GM12878 (cell line): ENCODE results near the gene DYNLT5. TPM values are rescaled to one million over a fixed set of nuclear protein-coding genes. Genes with fewer than 3 reads are reported as not detected.

Experiments used
- ATAC-seq: fragments of 200-7000 bp; cut with Tn5 transposase; 3 replicates; pipeline ENCODE4 v1.9.1; 2020; ENCODE audit warnings: mild to moderate bottlenecking, moderate library complexity
- BruUV-seq: library from RNA; stranded (reverse); fragments of 400-500 nt; replicated peaks from 2 replicates; lab custom pipeline; 2021; lab: Mats Ljungman, UMichigan
- CTCF ChIA-PET: fragments of 300-600 bp; sonication (Branson Sonifier 250); formaldehyde crosslinking; extraction: SDS; loops from one replicate; lab custom pipeline; 2021; ENCODE audit warnings: inconsistent platforms; lab: Yijun Ruan, JAX
- POLR2A ChIA-PET: fragments of 350-600 bp; formaldehyde crosslinking; extraction: SDS; loops from one replicate; lab custom pipeline; 2021; ENCODE audit warnings: inconsistent platforms; lab: Charles Lee
- RAD21 ChIA-PET: fragments of 300-600 bp; sonication (Branson Sonifier 250); formaldehyde crosslinking; loops from one replicate; lab custom pipeline; 2023; ENCODE audit warnings: antibody characterized with exemption; ENCODE audit not compliant: unreplicated experiment; lab: Charles Lee
- SMC1A ChIA-PET: fragments of 300-600 bp; sonication (Branson Sonifier 250); formaldehyde crosslinking; loops from one replicate; lab custom pipeline; 2023; ENCODE audit not compliant: unreplicated experiment, uncharacterized antibody; lab: Charles Lee
- DNase-seq: peaks from one replicate; pipeline ENCODE4 v3.0.0-alpha.2; 2011; ENCODE audit warnings: low read depth, low spot score
- FAIRE-seq: peaks from 3 replicates; lab custom pipeline; 2011; peaks lifted over from hg19 to GRCh38; lab: Jason Lieb, UNC
- H2AFZ ChIP-seq: 2 replicates; pipeline ENCODE4 v1.6.0; 2011; ENCODE audit warnings: low read depth, low read length, control low read depth; ENCODE audit not compliant: control insufficient read depth
- H3K27ac ChIP-seq: 2 replicates; pipeline ENCODE4 v1.5.1; 2011; ENCODE audit warnings: control low read depth; ENCODE audit not compliant: control insufficient read depth, insufficient read depth
- H3K27me3 ChIP-seq, 2 experiments: replicated peaks in 1 of 2; 2 replicates each; pipeline versions ENCODE4 v1.6.0 to v1.6.1; 2011; ENCODE audit warnings: low read length in 1 of 2; ENCODE audit not compliant: control insufficient read depth in 2 of 2, insufficient read depth in 2 of 2
- H3K36me3 ChIP-seq, 2 experiments: 2 replicates each; pipeline ENCODE4 v1.5.1; 2011; ENCODE audit warnings: low read length in 1 of 2; ENCODE audit not compliant: control insufficient read depth in 2 of 2, insufficient read depth in 2 of 2
- H3K4me1 ChIP-seq: 2 replicates; pipeline ENCODE4 v1.6.1; 2011; ENCODE audit warnings: mild to moderate bottlenecking, low read length, moderate library complexity, mixed read lengths; ENCODE audit not compliant: control insufficient read depth, insufficient read depth
- H3K4me2 ChIP-seq: 2 replicates; pipeline ENCODE4 v1.6.0; 2011; ENCODE audit warnings: control low read depth; ENCODE audit not compliant: control insufficient read depth, insufficient read depth
- H3K4me3 ChIP-seq: fragments of 200-600 bp; sonication (generic); 2 replicates; pipeline ENCODE4 v1.5.1; 2016
- H3K79me2 ChIP-seq: 2 replicates; pipeline ENCODE4 v1.6.0; 2011; ENCODE audit warnings: low read length; ENCODE audit not compliant: control insufficient read depth, insufficient read depth
- H3K9ac ChIP-seq: 2 replicates; pipeline ENCODE4 v1.8.0; 2011; ENCODE audit warnings: low read length, control low read depth, mixed read lengths; ENCODE audit not compliant: control insufficient read depth, insufficient read depth
- H3K9me3 ChIP-seq: replicated peaks from 3 replicates; pipeline ENCODE4 v1.5.1; 2011; ENCODE audit warnings: mild to moderate bottlenecking, low read length; ENCODE audit not compliant: control insufficient read depth, insufficient read depth
- H4K20me1 ChIP-seq: 2 replicates; pipeline ENCODE4 v1.6.0; 2011; ENCODE audit not compliant: control insufficient read depth, insufficient read depth
- CREB1 ChIP-seq: IDR thresholded peaks from 2 replicates; pipeline ENCODE4 v1.6.1; 2012; ENCODE audit warnings: low read depth, mild to moderate bottlenecking, inconsistent platforms
- DPF2 ChIP-seq: fragments of 450-650 bp; IDR thresholded peaks from 2 replicates; pipeline ENCODE4 v1.6.1; 2017; ENCODE audit warnings: mild to moderate bottlenecking
- EED ChIP-seq: sonication (generic); IDR thresholded peaks from 2 replicates; pipeline ENCODE4 v1.6.1; 2016; ENCODE audit warnings: antibody characterized with exemption, low read depth
- FOS ChIP-seq: IDR thresholded peaks from 3 replicates; pipeline ENCODE4 v1.6.1; 2011; ENCODE audit warnings: borderline replicate concordance; ENCODE audit not compliant: insufficient read length; ENCODE audit errors: extremely low read depth
- GABPA ChIP-seq: IDR thresholded peaks from 2 replicates; pipeline ENCODE4 v1.6.1; 2014; ENCODE audit warnings: antibody characterized with exemption, low read depth, mild to moderate bottlenecking, inconsistent platforms
- JUND ChIP-seq: IDR thresholded peaks from 2 replicates; pipeline ENCODE4 v1.6.1; 2012; ENCODE audit warnings: low read depth, mild to moderate bottlenecking, low read length, improper control_type of control experiment, moderate library complexity
- MEF2A ChIP-seq: IDR thresholded peaks from 2 replicates; pipeline ENCODE4 v1.6.1; 2011; ENCODE audit warnings: low read depth, mild to moderate bottlenecking, low read length, moderate library complexity; ENCODE audit not compliant: insufficient read depth
- MTA2 ChIP-seq: fragments of 450-650 bp; IDR thresholded peaks from 2 replicates; pipeline ENCODE4 v1.6.1; 2016; ENCODE audit warnings: low read depth, mild to moderate bottlenecking, moderate library complexity
- PAX8 ChIP-seq: fragments of 450-650 bp; IDR thresholded peaks from 2 replicates; pipeline ENCODE4 v1.6.1; 2017; ENCODE audit warnings: mild to moderate bottlenecking, moderate library complexity
- SMAD5 ChIP-seq: IDR thresholded peaks from 2 replicates; pipeline ENCODE4 v1.6.1; 2016; ENCODE audit warnings: antibody characterized with exemption, low read depth
- TCF12 ChIP-seq: IDR thresholded peaks from 2 replicates; pipeline ENCODE4 v1.6.1; 2011; ENCODE audit warnings: low read depth, mild to moderate bottlenecking, low read length
- ZBTB11 ChIP-seq: fragments of 450-650 bp; formaldehyde crosslinking; IDR thresholded peaks from 2 replicates; pipeline ENCODE4 v1.5.0; 2022; ENCODE audit warnings: mild to moderate bottlenecking, missing genetic modification characterization
- WGBS: methylation state at CpG from one replicate; pipeline ENCODE4 v1.1.6; 2016; ENCODE audit warnings: low lambda C conversion rate; ENCODE audit not compliant: insufficient replicate concordance, insufficient coverage; ENCODE audit errors: missing lambda C conversion rate; 5-methylcytosine and 5-hydroxymethylcytosine counted together
- in situ Hi-C: fragments of 300-500 bp; cut with MboI; formaldehyde crosslinking; loops from 9 replicates; pipeline ENCODE4 v1.14.3; 2018; ENCODE audit warnings: mixed read lengths
- intact Hi-C: fragments of 100-400 bp; cut with micrococcal nuclease; formaldehyde crosslinking; loops from one replicate; pipeline ENCODE4 v1.14.2; 2022; ENCODE audit not compliant: unreplicated experiment
- polyA plus RNA-seq, 11 experiments: library from polyadenylated mRNA; depleted of rRNA in 4 of 11; unstranded in 6 of 11; stranded (reverse) in 5 of 11; fragments of >200 nt; fragmentation: Nextera tagmentation in 4 of 11; fragmentation: Illumina TruSeq in 1 of 11; extraction: Ambion mirVana in 4 of 11; extraction: Trizol in 1 of 11; gene quantifications; 1 replicate in 1 of 11; 2 replicates in 10 of 11; pipeline versions ENCODE4 v1.2.1 to v1.2.3, GENCODE V29; 2011 to 2016; ENCODE audit warnings: inconsistent platforms in 2 of 11, missing spikeins in 2 of 11, low read depth in 1 of 11
- total RNA-seq, 4 experiments: library from RNA; depleted of rRNA in 3 of 4; stranded (reverse); fragments of >200 nt in 3 of 4; fragmentation: Illumina TruSeq in 1 of 4; extraction: Trizol in 1 of 4; gene quantifications; 2 replicates each; pipeline versions ENCODE4 v1.2.1 to v1.2.3, GENCODE V29; 2013 to 2021
- TF ChIP-seq, protein P1 (sequence below): IDR thresholded peaks from 2 replicates; pipeline ENCODE4 v1.6.1; 2012; ENCODE audit warnings: low read depth, low read length, improper control_type of control experiment
- TF ChIP-seq, protein P2 (sequence below): IDR thresholded peaks from 2 replicates; pipeline ENCODE4 v1.6.1; 2011; ENCODE audit warnings: borderline replicate concordance, low read depth, mild to moderate bottlenecking, moderate library complexity, mixed read lengths, low read length; ENCODE audit not compliant: insufficient read depth; ENCODE audit errors: extremely low read length

The DYNLT5 gene
- total and polyA plus RNA-seq, 10 of the 15 experiments (the other 5 are each of a cell fraction or from before 2014, with no cell fraction given) = not detected

GRCh38 chr1:66712839-66713238 lies 39.4 kb upstream of the DYNLT5 start:
- no peak overlapping the region for H3K9ac ChIP-seq
- H3K27ac ChIP-seq = no peak overlapping the region
- no peaks in the 10 kb centered on the region for H3K27me3 ChIP-seq
- WGBS = 3% methylated on average over 2 of the region's 2 CpGs
- H3K36me3 ChIP-seq = no peaks in the 10 kb centered on the region
- FAIRE-seq (no peak), ATAC-seq (no peak), DNase-seq (no peak)
- in situ Hi-C loops (no loop called here), intact Hi-C loops (no loop called here)
- ChIA-PET CTCF (no interaction called here), RAD21 (no interaction called here), POLR2A (no interaction called here), SMC1A (no interaction called here)
- H3K4me3 ChIP-seq = no peak overlapping the region
- no peaks in the 10 kb centered on the region for H4K20me1 ChIP-seq
- no peaks in the 10 kb centered on the region for H3K79me2 ChIP-seq
- no peak overlapping the region for H2AFZ ChIP-seq
- BruUV-seq = no TSS peak
- H3K4me1 ChIP-seq = no peaks in the 10 kb centered on the region
- H3K4me2 ChIP-seq = no peak overlapping the region
- H3K9me3 ChIP-seq = no peaks in the 10 kb centered on the region
- no peak for TF ChIP-seq JUND
- no peak for TF ChIP-seq SMAD5
- TF ChIP-seq EED = no peak

GRCh38 chr1:66723985-66724384 lies 28.3 kb upstream of the DYNLT5 start:
- CTCF ChIA-PET = no interaction called here
- TF ChIP-seq, protein P1, sequence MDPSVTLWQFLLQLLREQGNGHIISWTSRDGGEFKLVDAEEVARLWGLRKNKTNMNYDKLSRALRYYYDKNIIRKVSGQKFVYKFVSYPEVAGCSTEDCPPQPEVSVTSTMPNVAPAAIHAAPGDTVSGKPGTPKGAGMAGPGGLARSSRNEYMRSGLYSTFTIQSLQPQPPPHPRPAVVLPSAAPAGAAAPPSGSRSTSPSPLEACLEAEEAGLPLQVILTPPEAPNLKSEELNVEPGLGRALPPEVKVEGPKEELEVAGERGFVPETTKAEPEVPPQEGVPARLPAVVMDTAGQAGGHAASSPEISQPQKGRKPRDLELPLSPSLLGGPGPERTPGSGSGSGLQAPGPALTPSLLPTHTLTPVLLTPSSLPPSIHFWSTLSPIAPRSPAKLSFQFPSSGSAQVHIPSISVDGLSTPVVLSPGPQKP = no peak
- no peak for TF ChIP-seq MTA2
- TF ChIP-seq CREB1 = no peak
- no peak for TF ChIP-seq GABPA
- TF ChIP-seq PAX8 = no peak
- TF ChIP-seq, protein P2, sequence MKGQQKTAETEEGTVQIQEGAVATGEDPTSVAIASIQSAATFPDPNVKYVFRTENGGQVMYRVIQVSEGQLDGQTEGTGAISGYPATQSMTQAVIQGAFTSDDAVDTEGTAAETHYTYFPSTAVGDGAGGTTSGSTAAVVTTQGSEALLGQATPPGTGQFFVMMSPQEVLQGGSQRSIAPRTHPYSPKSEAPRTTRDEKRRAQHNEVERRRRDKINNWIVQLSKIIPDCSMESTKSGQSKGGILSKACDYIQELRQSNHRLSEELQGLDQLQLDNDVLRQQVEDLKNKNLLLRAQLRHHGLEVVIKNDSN = no peak
- TF ChIP-seq SMAD5 = no peak
- no peak for TF ChIP-seq MEF2A
- TF ChIP-seq ZBTB11 (CRISPR knock-in tag) = no peak
- TF ChIP-seq FOS = no peak
- TF ChIP-seq DPF2 = no peak
- TF ChIP-seq TCF12 = no peak

More at GRCh38 chr1:66723985-66724384, 28.3 kb upstream of the DYNLT5 start:
- Histone ChIP-seq H3K36me3 (no peaks in the 10 kb centered on the region), H3K27ac (no peak overlapping the region), H4K20me1 (no peaks in the 10 kb centered on the region), H3K9me3 (no peaks in the 10 kb centered on the region), H3K4me1 (no peaks in the 10 kb centered on the region), H3K4me3 (no peak overlapping the region), H2AFZ (no peak overlapping the region), H3K79me2 (no peaks in the 10 kb centered on the region), H3K9ac (no peak overlapping the region), H3K4me2 (no peak overlapping the region), H3K27me3 (peaks cover 0 to 8% of the 10 kb centered on the region in 2 experiments; a peak in 1 of 4 replicates)
- DNase-seq = no peak
- SMC1A ChIA-PET = no interaction called here
- ATAC-seq = no peak
- in situ Hi-C loops = loop anchor here (10.0 kb wide), 1 partner anchor 469 kb away; no protein-coding TSS in a partner anchor
- RAD21 ChIA-PET = no interaction called here
- no peak for FAIRE-seq
- no TSS peak for BruUV-seq
- intact Hi-C loops = no loop called here
- POLR2A ChIA-PET = no interaction called here
